Retinal pigment epithelial cell (primary cell): ENCODE data around the gene MAGEB16.

Experiments used
- DNase-seq: peaks from one replicate; pipeline ENCODE4 v3.0.0-alpha.2; 2010; ENCODE audit warnings: low read depth
- H3K4me3 ChIP-seq: 2 replicates; pipeline ENCODE4 v1.5.1; 2011; ENCODE audit warnings: mild to moderate bottlenecking, low read length, control low read depth, moderate library complexity
- CTCF ChIP-seq: conservative IDR thresholded peaks from 2 replicates; pipeline ENCODE4 v1.5.1; 2011; ENCODE audit warnings: low read depth, low read length, control low read depth, inconsistent platforms

MAGEB16 gene

GRCh38 chrX:35798042-35798441 lies at the start of gene MAGEB16:
Gene MAGEB16 (plus strand): TSS chrX:35798342. CDS start chrX:35802197, 3,855 bp downstream.
- no peak for TF ChIP-seq CTCF
- DNase-seq: no peak
- no peak within 1 kb of the TSS for H3K4me3 ChIP-seq

GRCh38 chrX:35773958-35774564 lies 24.1 kb upstream of the MAGEB16 start:
- no peak overlapping the region for H3K4me3 ChIP-seq
- DNase-seq: no peak
- no peak for TF ChIP-seq CTCF

GRCh38 chrX:35785075-35785474 lies 13.1 kb upstream of the MAGEB16 start:
- H3K4me3 ChIP-seq: no peak overlapping the region
- DNase-seq: no peak
- no peak for TF ChIP-seq CTCF

GRCh38 chrX:35786271-35786670 lies 11.9 kb upstream of the MAGEB16 start:
- no peak for TF ChIP-seq CTCF
- DNase-seq: no peak
- no peak overlapping the region for H3K4me3 ChIP-seq

- no peak overlapping the region for H3K4me3 ChIP-seq
- no peak for TF ChIP-seq CTCF
- no peak for DNase-seq
These were observed 10.3 kb upstream of the MAGEB16 start for GRCh38 chrX:35787867-35788266.

- H3K4me3 ChIP-seq: no peak overlapping the region
- TF ChIP-seq CTCF: no peak
- no peak for DNase-seq
These were observed 2.3 kb downstream of the MAGEB16 start for GRCh38 chrX:35800474-35800873.

- TF ChIP-seq CTCF: no peak
- H3K4me3 ChIP-seq: no peak overlapping the region
- DNase-seq: no peak
These were observed 11.6 kb downstream of the MAGEB16 start for GRCh38 chrX:35809781-35810180.
